Measurements from ENCODE around the gene PDE1A. TPM values are rescaled to one million over a fixed set of nuclear protein-coding genes. Genes with fewer than 3 reads are reported as not detected.

The PDE1A gene
- total RNA-seq, 6 experiments from 2014 or later = 0.58 to 2.2 (median 1.4) TPM

GRCh38 chr2:182148344-182148743 is 278.5 kb downstream of the PDE1A start:
- DNase-seq (no peak), ATAC-seq (no peak)
- H3K9me3 ChIP-seq = no peaks in the 10 kb centered on the region

DNA sequence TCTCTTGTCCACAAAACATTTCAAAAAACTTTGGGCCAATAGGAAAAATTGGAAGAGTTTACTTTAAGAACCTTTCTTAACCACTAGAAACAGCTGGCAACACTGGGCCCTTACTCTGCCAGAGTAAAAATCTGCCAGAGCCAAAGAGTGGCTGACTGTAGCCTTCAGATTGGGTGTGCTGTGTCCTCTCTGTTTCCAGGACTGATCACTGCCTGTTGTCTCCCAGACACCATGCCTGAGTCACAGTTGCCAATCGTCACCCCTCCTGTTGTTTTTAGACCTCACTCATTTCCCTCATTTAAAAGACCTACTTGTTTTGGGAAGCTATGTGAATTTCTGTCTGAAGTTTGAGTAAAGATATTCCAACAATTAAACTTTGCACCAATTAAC is 282.1 kb downstream of the PDE1A start:
- 70% methylated on average over 1 of the region's 1 CpG for WGBS (ENCODE audit: insufficient coverage, low coverage, low lambda C conversion rate, missing lambda C conversion rate)
- ATAC-seq = no peak
- intact Hi-C loops (cut with DNase I) = no loop called here
- Histone ChIP-seq H3K9me3 (no peaks in the 10 kb centered on the region), H3K4me3 (no peak overlapping the region), H3K4me1 (no peaks in the 10 kb centered on the region), H3K27ac (no peak overlapping the region), H3K27me3 (no peaks in the 10 kb centered on the region), H3K36me3 (no peaks in the 10 kb centered on the region)
- TF ChIP-seq CTCF (IDR thresholded peaks at IDR 0.05) (no peak), POLR2A (IDR thresholded peaks at IDR 0.05) (no peak)
- no peak for DNase-seq

More at GRCh38 chr2:182148344-182148743, 278.5 kb downstream of the PDE1A start:
- no peaks in the 10 kb centered on the region for H3K36me3 ChIP-seq
- no peak for TF ChIP-seq CTCF (IDR thresholded peaks at IDR 0.05)
- TF ChIP-seq POLR2A (IDR thresholded peaks at IDR 0.05) = no peak
- no peaks in the 10 kb centered on the region for H3K4me1 ChIP-seq
- WGBS (ENCODE audit: insufficient coverage, low coverage, low lambda C conversion rate, missing lambda C conversion rate) = 56% methylated on average over 2 of the region's 2 CpGs
- no peak overlapping the region for H3K4me3 ChIP-seq
- no peak overlapping the region for H3K27ac ChIP-seq
- intact Hi-C loops (cut with DNase I) = no loop called here
- H3K27me3 ChIP-seq = no peaks in the 10 kb centered on the region

DNA sequence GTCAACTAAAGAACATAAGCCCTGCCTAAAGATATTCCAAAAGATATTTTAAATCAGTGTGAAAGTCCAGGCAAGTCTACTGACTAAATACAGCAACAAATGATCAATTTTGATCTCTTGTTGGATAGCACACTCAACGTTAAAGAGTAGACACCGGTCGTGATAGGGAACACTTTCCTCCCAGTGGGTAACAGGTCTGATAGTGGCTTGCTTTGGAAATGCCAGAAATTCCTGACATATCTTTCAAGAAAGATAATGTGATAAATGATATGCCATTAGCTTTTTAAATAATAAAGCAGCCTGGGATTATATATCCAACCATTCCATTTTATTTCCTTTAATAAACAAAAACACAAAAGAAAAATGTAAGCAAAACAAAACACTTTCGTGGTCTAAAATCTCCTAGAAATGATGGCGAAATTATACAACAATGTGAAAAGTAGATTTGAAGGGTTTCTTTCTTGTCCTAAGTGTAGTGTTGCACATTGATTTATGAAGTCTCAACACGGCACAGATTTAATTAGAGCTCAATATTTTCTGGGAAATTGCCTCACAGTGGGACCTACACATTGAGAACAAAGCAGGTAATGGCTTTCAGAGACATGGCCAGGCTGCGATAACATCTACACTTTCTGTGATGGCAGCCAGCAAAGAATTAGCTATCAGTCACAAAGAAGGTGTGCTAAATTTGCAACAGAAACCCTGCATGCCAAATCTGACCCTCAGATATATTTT is 282.6 kb downstream of the PDE1A start:
- Histone ChIP-seq H3K9me3 (no peaks in the 10 kb centered on the region), H3K36me3 (no peaks in the 10 kb centered on the region), H3K4me3 (no peak overlapping the region), H3K27me3 (no peaks in the 10 kb centered on the region), H3K4me1 (no peaks in the 10 kb centered on the region), H3K27ac (no peak overlapping the region)
- no peak for DNase-seq
- TF ChIP-seq POLR2A (IDR thresholded peaks at IDR 0.05) (no peak), CTCF (IDR thresholded peaks at IDR 0.05) (no peak)
- ATAC-seq = no peak
- intact Hi-C loops (cut with DNase I) = no loop called here
- 48% methylated on average over 7 of the region's 7 CpGs for WGBS (ENCODE audit: insufficient coverage, low coverage, low lambda C conversion rate, missing lambda C conversion rate)

- Histone ChIP-seq H3K36me3 (no peaks in the 10 kb centered on the region), H3K27ac (no peak overlapping the region), H3K9me3 (no peaks in the 10 kb centered on the region), H3K4me1 (no peaks in the 10 kb centered on the region), H3K4me3 (no peak overlapping the region), H3K27me3 (no peaks in the 10 kb centered on the region)
- ATAC-seq (no peak), DNase-seq (no peak)
- intact Hi-C loops (cut with DNase I) = no loop called here
- 69% methylated on average over 6 of the region's 6 CpGs for WGBS (ENCODE audit: insufficient coverage, low coverage, low lambda C conversion rate, missing lambda C conversion rate)
- TF ChIP-seq POLR2A (IDR thresholded peaks at IDR 0.05) (no peak), CTCF (IDR thresholded peaks at IDR 0.05) (no peak)
Observed at GRCh38 chr2:182142062-182142461, 284.8 kb downstream of the PDE1A start.

Data from right lobe of liver (tissue), 6 donors.